ENCODE results near the gene FERD3L.

FERD3L gene

DNA sequence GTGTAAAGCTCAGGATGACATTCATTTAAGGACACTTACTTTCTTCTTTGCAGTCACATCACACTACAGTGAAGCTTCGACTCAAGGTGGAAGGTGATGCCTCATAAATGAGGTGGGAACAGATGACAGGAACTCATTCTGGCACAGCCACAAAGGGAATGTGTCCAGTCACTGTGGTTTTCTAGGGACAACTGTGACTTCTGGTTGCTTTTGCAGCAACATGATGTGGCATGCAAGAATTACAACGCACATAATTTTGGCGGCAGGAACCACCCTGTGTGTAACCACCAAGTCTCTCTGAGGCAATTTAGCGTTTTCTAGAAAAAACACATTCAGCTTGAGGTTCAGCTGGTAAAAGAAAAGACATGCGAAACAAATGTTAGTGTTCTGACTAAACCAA lies 32.0 kb upstream of the FERD3L start:
- H3K4me3 ChIP-seq (ENCODE audit: low read length in 2 of 2), result no peak overlapping the region
- H4K8ac ChIP-seq (ENCODE audit: low read depth, low read length), result no peak overlapping the region
- no peak overlapping the region for H3K18ac ChIP-seq (ENCODE audit: low read length)
- no peak overlapping the region for H2BK120ac ChIP-seq (ENCODE audit: low read depth, low read length)
- H3K36me3 ChIP-seq (replicated peaks in 1 of 2; ENCODE audit: control insufficient read depth in 2 of 2, insufficient read depth in 2 of 2, low read length in 2 of 2), result no peaks in the 10 kb centered on the region
- H3K9me3 ChIP-seq (replicated peaks in 1 of 2; ENCODE audit: control insufficient read depth in 2 of 2, insufficient read depth in 1 of 2, low read depth in 1 of 2, low read length in 2 of 2), result no peaks in the 10 kb centered on the region
- no peak overlapping the region for H4K91ac ChIP-seq (ENCODE audit: low read depth, low read length, poor library complexity)
- no CpG with 5 or more reads among the region's 5 CpGs for WGBS, 2 donors (ENCODE audit: extremely low coverage in 2 of 2, insufficient read length in 2 of 2, insufficient replicate concordance in 1 of 2)
- H3K79me1 ChIP-seq (ENCODE audit: low read depth, low read length), result no peaks in the 10 kb centered on the region
- no peak overlapping the region for H3K9ac ChIP-seq (ENCODE audit: low read depth, low read length, poor library complexity)
- H3K23ac ChIP-seq (ENCODE audit: low read depth, low read length, poor library complexity), result no peak overlapping the region
- no peak overlapping the region for H3K14ac ChIP-seq (ENCODE audit: low read length)
- no peak overlapping the region for H3K4ac ChIP-seq (ENCODE audit: low read length)
- no peak overlapping the region for H3K4me2 ChIP-seq (ENCODE audit: insufficient read depth, low read length, poor library complexity, severe bottlenecking)
- H3K27ac ChIP-seq (replicated peaks; ENCODE audit: low read length), result no peak overlapping the region
- no peaks in the 10 kb centered on the region for H3K4me1 ChIP-seq (ENCODE audit: control insufficient read depth in 2 of 2, insufficient read depth in 1 of 2, low read depth in 1 of 2, low read length in 2 of 2)
- no peak overlapping the region for H2BK15ac ChIP-seq (ENCODE audit: low read length)
- no peak for DNase-seq (ENCODE audit: low spot score)
- H2AFZ ChIP-seq (ENCODE audit: low read length), result no peak overlapping the region
- no peak overlapping the region for H2BK12ac ChIP-seq (ENCODE audit: low read length)
- H2AK5ac ChIP-seq (ENCODE audit: low read depth, low read length), result no peak overlapping the region
- no peaks in the 10 kb centered on the region for H3K27me3 ChIP-seq (ENCODE audit: control insufficient read depth in 3 of 3, insufficient read depth in 3 of 3, low read depth in 1 of 3, low read length in 3 of 3)
- H2BK5ac ChIP-seq (ENCODE audit: low read length), result no peak overlapping the region

GRCh38 chr7:19175241-19175640 lies 30.0 kb upstream of the FERD3L start:
- Histone ChIP-seq H3K18ac (ENCODE audit: low read length) (no peak overlapping the region), H3K79me1 (ENCODE audit: low read depth, low read length) (no peaks in the 10 kb centered on the region), H2BK120ac (ENCODE audit: low read depth, low read length) (no peak overlapping the region), H3K14ac (ENCODE audit: low read length) (no peak overlapping the region), H3K23ac (ENCODE audit: low read depth, low read length, poor library complexity) (no peak overlapping the region), H4K91ac (ENCODE audit: low read depth, low read length, poor library complexity) (no peak overlapping the region), H2AK5ac (ENCODE audit: low read depth, low read length) (no peak overlapping the region), H3K4ac (ENCODE audit: low read length) (no peak overlapping the region), H3K27ac (replicated peaks; ENCODE audit: low read length) (no peak overlapping the region), H3K36me3 (replicated peaks in 1 of 2; ENCODE audit: control insufficient read depth in 2 of 2, insufficient read depth in 2 of 2, low read length in 2 of 2) (no peaks in the 10 kb centered on the region), H3K9me3 (replicated peaks in 1 of 2; ENCODE audit: control insufficient read depth in 2 of 2, insufficient read depth in 1 of 2, low read depth in 1 of 2, low read length in 2 of 2) (no peaks in the 10 kb centered on the region), H4K8ac (ENCODE audit: low read depth, low read length) (no peak overlapping the region), H2BK12ac (ENCODE audit: low read length) (no peak overlapping the region), H3K4me1 (ENCODE audit: control insufficient read depth in 2 of 2, insufficient read depth in 1 of 2, low read depth in 1 of 2, low read length in 2 of 2) (no peaks in the 10 kb centered on the region), H3K4me3 (ENCODE audit: low read length in 2 of 2) (no peak overlapping the region), H3K4me2 (ENCODE audit: insufficient read depth, low read length, poor library complexity, severe bottlenecking) (no peak overlapping the region), H3K9ac (ENCODE audit: low read depth, low read length, poor library complexity) (no peak overlapping the region), H3K27me3 (ENCODE audit: control insufficient read depth in 3 of 3, insufficient read depth in 3 of 3, low read depth in 1 of 3, low read length in 3 of 3) (no peaks in the 10 kb centered on the region), H2BK5ac (ENCODE audit: low read length) (no peak overlapping the region), H2AFZ (ENCODE audit: low read length) (no peak overlapping the region), H2BK15ac (ENCODE audit: low read length) (no peak overlapping the region)
- no CpG with 5 or more reads among the region's 3 CpGs for WGBS, 2 donors (ENCODE audit: extremely low coverage in 2 of 2, insufficient read length in 2 of 2, insufficient replicate concordance in 1 of 2)
- DNase-seq (ENCODE audit: low spot score), result no peak

DNA sequence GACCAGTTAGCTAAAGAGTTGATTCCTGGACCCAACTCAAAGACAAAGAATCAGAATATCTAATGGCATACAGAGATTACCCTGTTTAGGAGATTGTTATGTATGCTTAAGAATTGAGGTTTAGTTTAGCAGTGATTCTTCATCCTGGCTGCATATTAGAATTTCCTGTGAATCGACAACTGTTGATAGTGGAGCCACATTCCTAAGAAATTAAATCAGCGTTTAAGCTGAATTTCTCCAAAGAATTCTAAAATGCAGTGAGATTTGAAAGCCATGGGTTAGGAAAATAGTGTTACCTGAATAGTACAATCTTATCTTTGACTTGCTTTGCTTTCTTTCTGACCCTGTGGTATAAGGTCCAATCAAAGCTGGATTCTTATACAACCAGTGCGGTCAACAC lies 16.4 kb upstream of the FERD3L start:
- H3K4ac ChIP-seq (ENCODE audit: low read length), result no peak overlapping the region
- no peaks in the 10 kb centered on the region for H3K4me1 ChIP-seq (ENCODE audit: control insufficient read depth in 2 of 2, insufficient read depth in 1 of 2, low read depth in 1 of 2, low read length in 2 of 2)
- H2BK5ac ChIP-seq (ENCODE audit: low read length), result no peak overlapping the region
- no peak overlapping the region for H3K18ac ChIP-seq (ENCODE audit: low read length)
- no peak overlapping the region for H2BK120ac ChIP-seq (ENCODE audit: low read depth, low read length)
- H4K91ac ChIP-seq (ENCODE audit: low read depth, low read length, poor library complexity), result no peak overlapping the region
- no peak overlapping the region for H3K9ac ChIP-seq (ENCODE audit: low read depth, low read length, poor library complexity)
- DNase-seq (ENCODE audit: low spot score), result no peak
- H4K8ac ChIP-seq (ENCODE audit: low read depth, low read length), result no peak overlapping the region
- H2BK15ac ChIP-seq (ENCODE audit: low read length), result no peak overlapping the region
- peaks cover 0 to 5% (median 0%) of the 10 kb centered on the region in 3 experiments for H3K27me3 ChIP-seq (ENCODE audit: control insufficient read depth in 3 of 3, insufficient read depth in 3 of 3, low read depth in 1 of 3, low read length in 3 of 3)
- H3K9me3 ChIP-seq (replicated peaks in 1 of 2; ENCODE audit: control insufficient read depth in 2 of 2, insufficient read depth in 1 of 2, low read depth in 1 of 2, low read length in 2 of 2), result no peaks in the 10 kb centered on the region
- H3K36me3 ChIP-seq (replicated peaks in 1 of 2; ENCODE audit: control insufficient read depth in 2 of 2, insufficient read depth in 2 of 2, low read length in 2 of 2), result no peaks in the 10 kb centered on the region
- no peak overlapping the region for H3K14ac ChIP-seq (ENCODE audit: low read length)
- H2AFZ ChIP-seq (ENCODE audit: low read length), result no peak overlapping the region
- no peak overlapping the region for H3K4me3 ChIP-seq (ENCODE audit: low read length in 2 of 2)
- no CpG with 5 or more reads among the region's 3 CpGs for WGBS, 2 donors (ENCODE audit: extremely low coverage in 2 of 2, insufficient read length in 2 of 2, insufficient replicate concordance in 1 of 2)
- no peak overlapping the region for H3K23ac ChIP-seq (ENCODE audit: low read depth, low read length, poor library complexity)
- no peak overlapping the region for H2AK5ac ChIP-seq (ENCODE audit: low read depth, low read length)
- H3K4me2 ChIP-seq (ENCODE audit: insufficient read depth, low read length, poor library complexity, severe bottlenecking), result no peak overlapping the region
- no peak overlapping the region for H2BK12ac ChIP-seq (ENCODE audit: low read length)
- H3K27ac ChIP-seq (replicated peaks; ENCODE audit: low read length), result no peak overlapping the region
- no peaks in the 10 kb centered on the region for H3K79me1 ChIP-seq (ENCODE audit: low read depth, low read length)

GRCh38 chr7:19146699-19147098 lies 1.5 kb upstream of the FERD3L start:
- no peak overlapping the region for H3K14ac ChIP-seq (ENCODE audit: low read length)
- no peak overlapping the region for H3K4me3 ChIP-seq (ENCODE audit: low read length in 2 of 2)
- H3K4ac ChIP-seq (ENCODE audit: low read length), result no peak overlapping the region
- no peaks in the 10 kb centered on the region for H3K36me3 ChIP-seq (replicated peaks in 1 of 2; ENCODE audit: control insufficient read depth in 2 of 2, insufficient read depth in 2 of 2, low read length in 2 of 2)
- no peak overlapping the region for H3K18ac ChIP-seq (ENCODE audit: low read length)
- no peak overlapping the region for H2BK5ac ChIP-seq (ENCODE audit: low read length)
- no peak overlapping the region for H2BK15ac ChIP-seq (ENCODE audit: low read length)
- H3K27me3 ChIP-seq (ENCODE audit: control insufficient read depth in 3 of 3, insufficient read depth in 3 of 3, low read depth in 1 of 3, low read length in 3 of 3), result peaks cover 7 to 57% (median 36%) of the 10 kb centered on the region in 3 experiments
- no peaks in the 10 kb centered on the region for H3K79me1 ChIP-seq (ENCODE audit: low read depth, low read length)
- no peak overlapping the region for H2BK12ac ChIP-seq (ENCODE audit: low read length)
- no peak overlapping the region for H3K27ac ChIP-seq (replicated peaks; ENCODE audit: low read length)
- no peak overlapping the region for H3K23ac ChIP-seq (ENCODE audit: low read depth, low read length, poor library complexity)
- no peak overlapping the region for H2BK120ac ChIP-seq (ENCODE audit: low read depth, low read length)
- no peak overlapping the region for H2AFZ ChIP-seq (ENCODE audit: low read length)
- H3K9ac ChIP-seq (ENCODE audit: low read depth, low read length, poor library complexity), result no peak overlapping the region
- peaks cover 2 to 9% of the 10 kb centered on the region in 2 donors for H3K4me1 ChIP-seq (ENCODE audit: control insufficient read depth in 2 of 2, insufficient read depth in 1 of 2, low read depth in 1 of 2, low read length in 2 of 2)
- DNase-seq (ENCODE audit: low spot score), result peak; percentile 44
- H3K9me3 ChIP-seq (replicated peaks in 1 of 2; ENCODE audit: control insufficient read depth in 2 of 2, insufficient read depth in 1 of 2, low read depth in 1 of 2, low read length in 2 of 2), result no peaks in the 10 kb centered on the region
- WGBS, 2 donors (ENCODE audit: extremely low coverage in 2 of 2, insufficient read length in 2 of 2, insufficient replicate concordance in 1 of 2), result no CpG with 5 or more reads among the region's 4 CpGs
- H3K4me2 ChIP-seq (ENCODE audit: insufficient read depth, low read length, poor library complexity, severe bottlenecking), result no peak overlapping the region
- H4K91ac ChIP-seq (ENCODE audit: low read depth, low read length, poor library complexity), result no peak overlapping the region
- H2AK5ac ChIP-seq (ENCODE audit: low read depth, low read length), result no peak overlapping the region
- H4K8ac ChIP-seq (ENCODE audit: low read depth, low read length), result no peak overlapping the region

Measured in neuronal stem cell (in vitro differentiated cells).